Natural killer cell (primary cell): Measurements from ENCODE around the gene SOX11. TPM values are rescaled to one million over a fixed set of nuclear protein-coding genes. Genes with fewer than 3 reads are reported as not detected.
"Not testable (repeated sequence)": the region's sequence is repeated elsewhere in the genome, so short reads cannot be mapped to it uniquely, and the experiment has no call there.

Experiments used
- ATAC-seq, 3 donors: fragments of 150-1000 bp in 2 of 3; fragments of 200-7000 bp in 1 of 3; cut with Tn5 transposase; 1 replicate in 1 of 3; 2 replicates in 2 of 3; pipeline ENCODE4 v1.10.0; 2021; ENCODE audit warnings: mild to moderate bottlenecking in 2 of 3, moderate library complexity in 2 of 3
- DNase-seq, 2 donors: peaks; one replicate each; pipeline versions ENCODE4 v3.0.0 to v3.0.0-alpha.2; 2013 to 2021; ENCODE audit warnings: mixed read lengths in 1 of 2
- H3K27ac ChIP-seq: one replicate; pipeline ENCODE4 v1.5.1; 2013; ENCODE audit warnings: mild to moderate bottlenecking, low read length
- H3K27me3 ChIP-seq: one replicate; pipeline ENCODE4 v1.6.1; 2013; ENCODE audit warnings: low read length; ENCODE audit not compliant: control insufficient read depth, insufficient read depth
- H3K36me3 ChIP-seq: one replicate; pipeline ENCODE4 v1.6.1; 2013; ENCODE audit warnings: low read length; ENCODE audit not compliant: control insufficient read depth, insufficient read depth
- H3K4me1 ChIP-seq: one replicate; pipeline ENCODE4 v1.6.1; 2013; ENCODE audit warnings: low read length; ENCODE audit not compliant: control insufficient read depth, insufficient read depth
- H3K4me3 ChIP-seq: one replicate; pipeline ENCODE4 v1.5.1; 2013; ENCODE audit warnings: low read length
- H3K9me3 ChIP-seq: one replicate; pipeline ENCODE4 v1.6.1; 2013; ENCODE audit warnings: low read length; ENCODE audit not compliant: control insufficient read depth, insufficient read depth
- H3K27ac Mint-ChIP-seq, 2 donors: one replicate each; pipeline ENCODE4 v1.8.0; 2022; ENCODE audit warnings: mild to moderate bottlenecking in 2 of 2, mixed read lengths in 2 of 2, moderate library complexity in 1 of 2
- H3K27me3 Mint-ChIP-seq, 2 donors: one replicate each; pipeline ENCODE4 v1.8.0; 2022; ENCODE audit warnings: low read depth in 2 of 2, mixed read lengths in 2 of 2
- H3K36me3 Mint-ChIP-seq: one replicate; pipeline ENCODE4 v1.8.0; 2022; ENCODE audit warnings: mixed read lengths
- H3K4me1 Mint-ChIP-seq, 2 donors: one replicate each; pipeline ENCODE4 v1.8.0; 2022; ENCODE audit warnings: mixed read lengths in 2 of 2
- H3K4me3 Mint-ChIP-seq: one replicate; pipeline ENCODE4 v1.8.0; 2022; ENCODE audit warnings: mild to moderate bottlenecking, moderate library complexity, mixed read lengths
- H3K9me3 Mint-ChIP-seq, 2 donors: one replicate each; pipeline ENCODE4 v1.8.0; 2022; ENCODE audit warnings: mixed read lengths in 2 of 2
- CTCF ChIP-seq: fragments of 200-600 bp; IDR thresholded peaks from one replicate; pipeline ENCODE4 v1.8.0; 2022; ENCODE audit warnings: antibody characterized with exemption
- WGBS: methylation state at CpG from one replicate; pipeline ENCODE4 v1.1.7; 2013; ENCODE audit warnings: missing lambda C conversion rate; ENCODE audit not compliant: insufficient coverage; 5-methylcytosine and 5-hydroxymethylcytosine counted together
- intact Hi-C: fragments of 100-400 bp; cut with micrococcal nuclease; formaldehyde crosslinking; loops from one replicate; pipeline ENCODE4 v1.14.2; 2022
- total RNA-seq, 4 donors: library from RNA; stranded (reverse); fragments of 120-200 nt in 1 of 4; gene quantifications; one replicate each; pipeline versions ENCODE4 v1.2.3 to v1.2.4, GENCODE V29; 2013 to 2022

The SOX11 gene
- total RNA-seq, 3 donors from 2014 or later (not counting 1 experiment from before 2014, with no cell fraction given) = not detected

GRCh38 chr2:5666798-5667197, 25.4 kb upstream of the SOX11 start:
- H3K36me3 ChIP-seq = no peaks in the 10 kb centered on the region
- H3K27me3 ChIP-seq = no peaks in the 10 kb centered on the region
- H3K4me3 ChIP-seq = no peak overlapping the region
- no peaks in the 10 kb centered on the region for H3K36me3 Mint-ChIP-seq
- H3K4me3 Mint-ChIP-seq = no peak overlapping the region
- DNase-seq (no peak), ATAC-seq (no peak)
- 87% methylated on average over 4 of the region's 4 CpGs for WGBS
- H3K4me1 ChIP-seq = no peaks in the 10 kb centered on the region
- TF ChIP-seq CTCF = no peak
- intact Hi-C loops = no loop called here
- H3K27ac ChIP-seq = no peak overlapping the region
- no peaks in the 10 kb centered on the region for H3K4me1 Mint-ChIP-seq
- H3K9me3 Mint-ChIP-seq = peaks cover 6 to 7% of the 10 kb centered on the region in 2 donors
- no peaks in the 10 kb centered on the region for H3K9me3 ChIP-seq
- H3K27me3 Mint-ChIP-seq = no peaks in the 10 kb centered on the region
- H3K27ac Mint-ChIP-seq = no peak overlapping the region

- H3K9me3 ChIP-seq, H3K4me3 Mint-ChIP-seq, H3K36me3 Mint-ChIP-seq, H3K27me3 ChIP-seq, H3K9me3 Mint-ChIP-seq, DNase-seq, H3K27me3 Mint-ChIP-seq, H3K4me3 ChIP-seq, H3K4me1 ChIP-seq, ATAC-seq, H3K27ac ChIP-seq, H3K27ac Mint-ChIP-seq, H3K4me1 Mint-ChIP-seq, H3K36me3 ChIP-seq, intact Hi-C loops: not testable (repeated sequence)
- 93% methylated on average over 1 of the region's 1 CpG for WGBS
Measured at GRCh38 chr2:5667655-5668054, 24.5 kb upstream of the SOX11 start.

- WGBS = 81% methylated on average over 8 of the region's 8 CpGs
- no peaks in the 10 kb centered on the region for H3K36me3 Mint-ChIP-seq
- no peak for TF ChIP-seq CTCF
- H3K36me3 ChIP-seq = no peaks in the 10 kb centered on the region
- ATAC-seq (no peak), DNase-seq (no peak)
- no peaks in the 10 kb centered on the region for H3K4me1 ChIP-seq
- no peak overlapping the region for H3K27ac Mint-ChIP-seq
- H3K4me3 Mint-ChIP-seq = no peak overlapping the region
- peaks cover 5 to 11% of the 10 kb centered on the region in 2 donors for H3K27me3 Mint-ChIP-seq
- H3K4me1 Mint-ChIP-seq = no peaks in the 10 kb centered on the region
- H3K9me3 ChIP-seq = no peaks in the 10 kb centered on the region
- H3K27me3 ChIP-seq = peaks cover 2% of the 10 kb centered on the region
- H3K4me3 ChIP-seq = no peak overlapping the region
- no peak overlapping the region for H3K27ac ChIP-seq
- peaks cover 5 to 6% of the 10 kb centered on the region in 2 donors for H3K9me3 Mint-ChIP-seq
- intact Hi-C loops = no loop called here
Measured at GRCh38 chr2:5668682-5669250, 23.4 kb upstream of the SOX11 start.

- peaks cover 10 to 20% of the 10 kb centered on the region in 2 donors for H3K27me3 Mint-ChIP-seq
- Histone ChIP-seq H3K27ac (no peak overlapping the region), H3K36me3 (no peaks in the 10 kb centered on the region), H3K4me3 (no peak overlapping the region), H3K27me3 (peaks cover 2% of the 10 kb centered on the region), H3K9me3 (no peaks in the 10 kb centered on the region), H3K4me1 (no peaks in the 10 kb centered on the region)
- TF ChIP-seq CTCF = no peak
- H3K4me1 Mint-ChIP-seq = no peaks in the 10 kb centered on the region
- no peak overlapping the region for H3K27ac Mint-ChIP-seq
- H3K9me3 Mint-ChIP-seq = peaks cover 6 to 7% of the 10 kb centered on the region in 2 donors
- intact Hi-C loops = no loop called here
- no peak for ATAC-seq
- no peak for DNase-seq
- 67% methylated on average over 15 of the region's 15 CpGs for WGBS
- no peak overlapping the region for H3K4me3 Mint-ChIP-seq
- peaks cover 8% of the 10 kb centered on the region for H3K36me3 Mint-ChIP-seq
Measured at GRCh38 chr2:5672749-5673144, 19.4 kb upstream of the SOX11 start.
